Caco-2 (cell line): ENCODE measurements around the gene FIGLA. TPM values are rescaled to one million over a fixed set of nuclear protein-coding genes. Genes with fewer than 3 reads are reported as not detected.

Experiments
- Bru-seq: library from RNA; stranded (reverse); fragments of 400-500 nt; gene quantifications from one replicate; lab custom pipeline; 2021; lab: Mats Ljungman, UMichigan
- BruChase-seq, 2 experiments: library from RNA; stranded (reverse); fragments of 400-500 nt; gene quantifications; one replicate each; lab custom pipeline; 2021; lab: Mats Ljungman, UMichigan
- BruUV-seq: library from RNA; stranded (reverse); fragments of 400-500 nt; replicated peaks from 2 replicates; lab custom pipeline; 2021; lab: Mats Ljungman, UMichigan
- CTCF ChIA-PET: fragments of 300-600 bp; sonication (Branson Sonifier 250); formaldehyde crosslinking; loops from one replicate; lab custom pipeline; 2022; ENCODE audit warnings: antibody characterized with exemption; lab: Charles Lee
- POLR2A ChIA-PET: fragments of 300-600 bp; sonication (Branson Sonifier 250); formaldehyde crosslinking; loops from one replicate; lab custom pipeline; 2022; ENCODE audit warnings: antibody characterized with exemption; lab: Charles Lee
- DNase-seq, 2 experiments: peaks; one replicate each; pipeline versions ENCODE4 v3.0.0 to v3.0.0-alpha.2; 2020 to 2022
- H3K27me3 ChIP-seq: replicated peaks from 2 replicates; pipeline ENCODE4 v1.6.0; 2011; ENCODE audit warnings: low read length; ENCODE audit not compliant: control insufficient read depth, insufficient read depth
- H3K36me3 ChIP-seq: 2 replicates; pipeline ENCODE4 v1.5.1; 2011; ENCODE audit warnings: low read length; ENCODE audit not compliant: control insufficient read depth, insufficient read depth
- H3K4me1 ChIP-seq: fragments of 250-450 bp; sonication (Bioruptor Pico); 2 replicates; pipeline ENCODE4 v1.5.1; 2020; ENCODE audit warnings: mild to moderate bottlenecking
- H3K4me3 ChIP-seq: 2 replicates; pipeline ENCODE4 v1.5.1; 2011; ENCODE audit warnings: low read depth, mild to moderate bottlenecking, control low read depth, low read length
- H3K9me3 ChIP-seq: fragments of 250-450 bp; sonication (Bioruptor Pico); 2 replicates; pipeline ENCODE4 v1.5.1; 2020; ENCODE audit warnings: mild to moderate bottlenecking, moderate library complexity
- H3K27ac Mint-ChIP-seq: one replicate; pipeline ENCODE4 v1.8.0; 2022; ENCODE audit warnings: mixed read lengths; ENCODE audit not compliant: unreplicated experiment
- H3K27me3 Mint-ChIP-seq: one replicate; pipeline ENCODE4 v1.8.0; 2022; ENCODE audit warnings: mixed read lengths; ENCODE audit not compliant: insufficient read depth, unreplicated experiment
- H3K36me3 Mint-ChIP-seq: one replicate; pipeline ENCODE4 v1.8.0; 2022; ENCODE audit warnings: mild to moderate bottlenecking, mixed read lengths; ENCODE audit not compliant: insufficient read depth, unreplicated experiment
- H3K4me1 Mint-ChIP-seq: one replicate; pipeline ENCODE4 v1.8.0; 2022; ENCODE audit warnings: low read depth, mixed read lengths; ENCODE audit not compliant: unreplicated experiment
- H3K4me3 Mint-ChIP-seq: one replicate; pipeline ENCODE4 v1.8.0; 2022; ENCODE audit warnings: mild to moderate bottlenecking, moderate library complexity, mixed read lengths; ENCODE audit not compliant: unreplicated experiment
- H3K9me3 Mint-ChIP-seq: one replicate; pipeline ENCODE4 v1.8.0; 2022; ENCODE audit warnings: mixed read lengths; ENCODE audit not compliant: unreplicated experiment
- CTCF ChIP-seq, 2 experiments: fragments of 200-600 bp in 1 of 2; IDR thresholded peaks; 1 replicate in 1 of 2; 2 replicates in 1 of 2; pipeline versions ENCODE4 v1.5.1 to v1.8.0; 2011 to 2022; ENCODE audit warnings: antibody characterized with exemption in 1 of 2, control low read depth in 1 of 2, inconsistent platforms in 1 of 2, low read depth in 1 of 2, low read length in 1 of 2, mild to moderate bottlenecking in 1 of 2, moderate library complexity in 1 of 2; ENCODE audit not compliant: insufficient read depth in 1 of 2, severe bottlenecking in 1 of 2, unreplicated experiment in 1 of 2
- intact Hi-C: fragments of 100-400 bp; cut with micrococcal nuclease; formaldehyde crosslinking; loops from one replicate; pipeline ENCODE4 v1.10.0; 2022; ENCODE audit not compliant: unreplicated experiment
- long read RNA-seq: library from polyadenylated mRNA; stranded (forward); transcript quantifications from one replicate; pipeline ENCODE4 v2.0.0, GENCODE V29; 2022
- total RNA-seq: library from RNA; stranded (reverse); gene quantifications from 2 replicates; pipeline ENCODE4 v1.2.3, GENCODE V29; 2022

FIGLA gene
- total RNA-seq (not detected in 2 replicates), Bru-seq, nascent RNA (not detected), BruChase-seq, experiment 1, labeled RNA remaining after a 2-hour chase (not detected), BruChase-seq, experiment 2, labeled RNA remaining after a 6-hour chase (not detected)
- long read RNA-seq: 0 reads

- BruUV-seq: no TSS peak
- Histone ChIP-seq H3K36me3 (no peaks in the 10 kb centered on the region), H3K4me3 (no peak within 1 kb of the TSS), H3K27me3 (0 out of 2 replicates have a peak, but pooled peaks cover 1% of the 10 kb centered on the region), H3K4me1 (no peaks in the 10 kb centered on the region), H3K9me3 (no peaks in the 10 kb centered on the region)
- ChIA-PET POLR2A (no interaction called here), CTCF (no interaction called here)
- Mint-ChIP-seq H3K27me3 (peaks cover 27% of the 10 kb centered on the region), H3K27ac (no peak within 1 kb of the TSS), H3K4me1 (no peaks in the 10 kb centered on the region), H3K9me3 (no peaks in the 10 kb centered on the region), H3K4me3 (no peak within 1 kb of the TSS), H3K36me3 (no peaks in the 10 kb centered on the region)
- no peak for TF ChIP-seq CTCF (IDR thresholded peaks at IDR 0.05; ENCODE audit: insufficient read depth in 1 of 2, low read depth in 1 of 2, low read length in 1 of 2, severe bottlenecking in 1 of 2, unreplicated experiment in 1 of 2)
- intact Hi-C loops: no loop called here
- no peak for DNase-seq
Measured at GRCh38 chr2:70790136-70790828, at the start of gene FIGLA. Gene FIGLA (minus strand): TSS chr2:70790643. CDS start chr2:70790638, 5 bp downstream.

- Histone ChIP-seq H3K9me3 (peaks cover 5% of the 10 kb centered on the region; the same call in 1 of the 2 replicates), H3K4me3 (no peak overlapping the region), H3K4me1 (no peaks in the 10 kb centered on the region), H3K27me3 (peaks cover 1% of the 10 kb centered on the region; the same call in 1 of the 2 replicates), H3K36me3 (no peaks in the 10 kb centered on the region)
- H3K27ac Mint-ChIP-seq: no peak overlapping the region
- H3K27me3 Mint-ChIP-seq: peaks cover 25% of the 10 kb centered on the region
- no peaks in the 10 kb centered on the region for H3K4me1 Mint-ChIP-seq
- TF ChIP-seq CTCF (IDR thresholded peaks at IDR 0.05; ENCODE audit: insufficient read depth in 1 of 2, low read depth in 1 of 2, low read length in 1 of 2, severe bottlenecking in 1 of 2, unreplicated experiment in 1 of 2): no peak
- no TSS peak for BruUV-seq
- intact Hi-C loops: no loop called here
- ChIA-PET POLR2A (no interaction called here), CTCF (no interaction called here)
- no peak for DNase-seq
- H3K36me3 Mint-ChIP-seq: no peaks in the 10 kb centered on the region
- H3K4me3 Mint-ChIP-seq: no peak overlapping the region
- H3K9me3 Mint-ChIP-seq: no peaks in the 10 kb centered on the region
Measured at GRCh38 chr2:70837980-70838925, 47.8 kb upstream of the FIGLA start.

- Mint-ChIP-seq H3K36me3 (no peaks in the 10 kb centered on the region), H3K4me1 (no peaks in the 10 kb centered on the region), H3K4me3 (no peak within 1 kb of the TSS), H3K27me3 (peaks cover 22% of the 10 kb centered on the region), H3K9me3 (no peaks in the 10 kb centered on the region), H3K27ac (no peak within 1 kb of the TSS)
- no peak for TF ChIP-seq CTCF (IDR thresholded peaks at IDR 0.05; ENCODE audit: insufficient read depth in 1 of 2, low read depth in 1 of 2, low read length in 1 of 2, severe bottlenecking in 1 of 2, unreplicated experiment in 1 of 2)
- 0 out of 2 replicates have a peak, but pooled peaks cover 1% of the 10 kb centered on the region for H3K27me3 ChIP-seq
- H3K36me3 ChIP-seq: no peaks in the 10 kb centered on the region
- no peak within 1 kb of the TSS for H3K4me3 ChIP-seq
- H3K9me3 ChIP-seq: no peaks in the 10 kb centered on the region
- no peak for DNase-seq
- no peaks in the 10 kb centered on the region for H3K4me1 ChIP-seq
- ChIA-PET CTCF (no interaction called here), POLR2A (no interaction called here)
- intact Hi-C loops: no loop called here
- BruUV-seq: no TSS peak
Measured at GRCh38 chr2:70835643-70836042, 45.2 kb upstream of the FIGLA start, which contains the start of gene CD207. Gene CD207 (minus strand): TSS chr2:70835816. CDS start chr2:70835776, 40 bp downstream.
